Breast epithelium (tissue), 4 donors: ENCODE results near the gene MAT2A. TPM values are rescaled to one million over a fixed set of nuclear protein-coding genes. Genes with fewer than 3 reads are reported as not detected.

Source experiments
- DNase-seq, 2 donors: peaks; one replicate each; pipeline ENCODE4 v3.0.0-alpha.2; 2019; ENCODE audit warnings: low spot score in 2 of 2
- H3K27ac ChIP-seq, 2 donors: fragments of 200-600 bp; sonication (generic) in 1 of 2; one replicate each; pipeline ENCODE4 v1.5.1; 2016 to 2019; ENCODE audit warnings: mild to moderate bottlenecking in 1 of 2
- H3K27me3 ChIP-seq, 2 donors: fragments of 200-600 bp; sonication (generic) in 1 of 2; one replicate each; pipeline versions ENCODE4 v1.5.1 to v1.6.0; 2017 to 2019; ENCODE audit warnings: control low read depth in 1 of 2, mild to moderate bottlenecking in 1 of 2
- H3K36me3 ChIP-seq: fragments of 200-600 bp; one replicate; pipeline ENCODE4 v1.5.1; 2019
- H3K4me1 ChIP-seq, 2 donors: fragments of 200-600 bp; sonication (generic); one replicate each; pipeline ENCODE4 v1.5.1; 2016 to 2019; ENCODE audit warnings: control low read depth in 1 of 2
- H3K4me3 ChIP-seq, 3 donors: fragments of 200-600 bp; sonication (generic); 1 replicate in 2 of 3; 2 replicates in 1 of 3; pipeline ENCODE4 v1.5.1; 2016 to 2019; ENCODE audit warnings: mild to moderate bottlenecking in 3 of 3, moderate library complexity in 2 of 3
- H3K9me3 ChIP-seq, 2 donors: fragments of 200-600 bp; sonication (generic) in 1 of 2; one replicate each; pipeline ENCODE4 v1.5.1; 2016 to 2019; ENCODE audit warnings: control low read depth in 1 of 2
- POLR2A ChIP-seq: fragments of 450-650 bp; IDR thresholded peaks from one replicate; pipeline ENCODE4 v1.6.1; 2016; ENCODE audit warnings: antibody characterized with exemption, mild to moderate bottlenecking, moderate library complexity
- POLR2AphosphoS5 ChIP-seq, 3 donors: sonication (generic); formaldehyde crosslinking; IDR thresholded peaks; one replicate each; pipeline ENCODE4 v1.6.1; 2017; ENCODE audit warnings: antibody characterized with exemption in 3 of 3
- intact Hi-C: fragments of 100-400 bp; cut with DNase I; formaldehyde crosslinking; loops from one replicate; pipeline ENCODE4 v1.15.1; 2023; ENCODE audit warnings: low total_unique reads
- total RNA-seq, 3 donors: library from RNA; depleted of rRNA; stranded (reverse); fragments of >200 nt; gene quantifications; one replicate each; pipeline ENCODE4 v1.1.0, GENCODE V29; 2016
- TF ChIP-seq, protein P1 (sequence below), 3 donors: fragments of 450-650 bp; IDR thresholded peaks; one replicate each; pipeline ENCODE4 v1.5.1; 2016 to 2017; ENCODE audit warnings: antibody characterized with exemption in 3 of 3, mild to moderate bottlenecking in 3 of 3, moderate library complexity in 3 of 3

Gene MAT2A
- total RNA-seq, 3 donors from 2014 or later = 180 to 263 (median 236) TPM

DNA sequence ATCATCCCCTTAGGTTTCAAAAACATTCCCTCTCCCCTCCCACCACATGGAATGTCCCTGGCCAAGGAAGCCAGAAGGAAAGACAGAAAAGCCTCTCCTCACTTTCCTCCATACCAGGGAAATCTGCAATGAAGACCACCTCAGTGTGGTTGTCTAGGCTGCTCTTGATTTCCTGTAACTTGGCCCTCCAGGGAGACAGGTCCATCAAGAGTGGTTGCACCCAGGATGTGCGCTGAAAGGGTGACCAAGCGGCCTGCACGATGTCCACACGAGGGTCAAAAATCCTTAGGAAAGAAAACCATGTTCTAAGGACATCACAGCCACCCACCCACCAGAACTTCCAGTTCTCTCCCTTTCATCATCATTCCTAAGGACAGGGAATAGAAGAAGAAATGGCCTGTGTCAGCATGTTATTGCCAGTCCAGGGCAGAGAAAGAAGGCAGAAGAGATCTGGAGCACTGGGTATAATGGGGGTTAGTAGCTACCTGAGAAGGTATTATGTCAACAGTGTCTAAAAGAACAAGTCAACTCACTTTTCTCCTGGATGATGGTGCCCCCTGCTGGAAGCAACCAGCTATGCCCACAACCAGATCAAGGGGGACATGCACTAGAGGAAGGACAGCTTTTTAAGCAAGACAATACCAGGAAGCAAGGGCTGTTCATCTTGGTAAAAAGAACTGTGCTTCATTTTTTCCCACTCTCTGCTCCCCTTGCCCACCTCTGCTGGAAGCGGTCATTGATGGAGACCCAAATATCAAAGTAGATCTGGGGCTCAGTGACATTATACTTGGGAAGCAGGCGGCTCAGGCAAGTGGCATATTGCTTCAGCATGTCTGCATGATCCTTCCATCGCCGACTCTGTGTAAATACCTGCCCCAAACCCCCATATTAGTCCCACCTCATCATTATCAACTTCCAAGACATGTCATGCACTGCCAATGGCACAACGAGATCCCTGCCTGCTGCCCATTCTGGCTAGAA is 13.0 kb downstream of the MAT2A start:
- Histone ChIP-seq H3K4me1 (no peaks in the 10 kb centered on the region), H3K27me3 (no peaks in the 10 kb centered on the region), H3K9me3 (no peaks in the 10 kb centered on the region), H3K27ac (peak overlapping the region; percentile 21 to 75), H3K4me3 (no peak overlapping the region), H3K36me3 (no peaks in the 10 kb centered on the region)
- DNase-seq = peak; percentile 84
- TF ChIP-seq POLR2A = no peak
- TF ChIP-seq, protein P1, sequence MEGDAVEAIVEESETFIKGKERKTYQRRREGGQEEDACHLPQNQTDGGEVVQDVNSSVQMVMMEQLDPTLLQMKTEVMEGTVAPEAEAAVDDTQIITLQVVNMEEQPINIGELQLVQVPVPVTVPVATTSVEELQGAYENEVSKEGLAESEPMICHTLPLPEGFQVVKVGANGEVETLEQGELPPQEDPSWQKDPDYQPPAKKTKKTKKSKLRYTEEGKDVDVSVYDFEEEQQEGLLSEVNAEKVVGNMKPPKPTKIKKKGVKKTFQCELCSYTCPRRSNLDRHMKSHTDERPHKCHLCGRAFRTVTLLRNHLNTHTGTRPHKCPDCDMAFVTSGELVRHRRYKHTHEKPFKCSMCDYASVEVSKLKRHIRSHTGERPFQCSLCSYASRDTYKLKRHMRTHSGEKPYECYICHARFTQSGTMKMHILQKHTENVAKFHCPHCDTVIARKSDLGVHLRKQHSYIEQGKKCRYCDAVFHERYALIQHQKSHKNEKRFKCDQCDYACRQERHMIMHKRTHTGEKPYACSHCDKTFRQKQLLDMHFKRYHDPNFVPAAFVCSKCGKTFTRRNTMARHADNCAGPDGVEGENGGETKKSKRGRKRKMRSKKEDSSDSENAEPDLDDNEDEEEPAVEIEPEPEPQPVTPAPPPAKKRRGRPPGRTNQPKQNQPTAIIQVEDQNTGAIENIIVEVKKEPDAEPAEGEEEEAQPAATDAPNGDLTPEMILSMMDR (IDR thresholded peaks at IDR 0.05) = peak; percentile 85 to 94 (median 94)
- TF ChIP-seq POLR2AphosphoS5 (IDR thresholded peaks at IDR 0.05) = peak in 2 of 3 donors; percentile 35 to 53
- intact Hi-C loops = loop anchor here (5.0 kb wide), 1 partner anchor 120 kb away; no protein-coding TSS in a partner anchor

DNA sequence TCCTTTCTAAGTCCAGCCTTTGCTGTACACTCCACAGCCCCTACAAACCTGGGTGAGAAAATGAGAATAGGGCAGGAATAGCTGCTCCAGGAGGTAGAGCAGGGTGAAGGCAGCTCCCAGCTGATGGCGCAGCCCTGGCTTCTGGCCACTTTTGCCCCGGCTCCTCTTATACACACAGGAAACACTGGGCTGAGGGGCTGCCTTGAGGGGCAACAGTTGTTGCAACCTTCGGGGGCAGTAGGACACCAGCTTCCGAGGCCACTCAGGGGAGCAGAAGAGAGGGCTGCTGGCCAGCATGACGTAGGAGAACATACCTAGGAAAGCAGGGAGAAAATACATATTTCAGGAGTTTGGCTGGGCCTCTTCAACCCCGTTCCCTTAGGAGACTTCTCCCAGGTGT is 14.2 kb downstream of the MAT2A start:
- intact Hi-C loops = loop anchor here (5.0 kb wide), 1 partner anchor 121 kb away; no protein-coding TSS in a partner anchor
- Histone ChIP-seq H3K36me3 (no peaks in the 10 kb centered on the region), H3K4me3 (no peak overlapping the region), H3K27ac (no peak overlapping the region), H3K4me1 (no peaks in the 10 kb centered on the region), H3K27me3 (no peaks in the 10 kb centered on the region), H3K9me3 (no peaks in the 10 kb centered on the region)
- TF ChIP-seq POLR2AphosphoS5 (IDR thresholded peaks at IDR 0.05) (no peak), POLR2A (no peak)
- TF ChIP-seq, protein P1 (IDR thresholded peaks at IDR 0.05) = no peak
- no peak for DNase-seq

DNA sequence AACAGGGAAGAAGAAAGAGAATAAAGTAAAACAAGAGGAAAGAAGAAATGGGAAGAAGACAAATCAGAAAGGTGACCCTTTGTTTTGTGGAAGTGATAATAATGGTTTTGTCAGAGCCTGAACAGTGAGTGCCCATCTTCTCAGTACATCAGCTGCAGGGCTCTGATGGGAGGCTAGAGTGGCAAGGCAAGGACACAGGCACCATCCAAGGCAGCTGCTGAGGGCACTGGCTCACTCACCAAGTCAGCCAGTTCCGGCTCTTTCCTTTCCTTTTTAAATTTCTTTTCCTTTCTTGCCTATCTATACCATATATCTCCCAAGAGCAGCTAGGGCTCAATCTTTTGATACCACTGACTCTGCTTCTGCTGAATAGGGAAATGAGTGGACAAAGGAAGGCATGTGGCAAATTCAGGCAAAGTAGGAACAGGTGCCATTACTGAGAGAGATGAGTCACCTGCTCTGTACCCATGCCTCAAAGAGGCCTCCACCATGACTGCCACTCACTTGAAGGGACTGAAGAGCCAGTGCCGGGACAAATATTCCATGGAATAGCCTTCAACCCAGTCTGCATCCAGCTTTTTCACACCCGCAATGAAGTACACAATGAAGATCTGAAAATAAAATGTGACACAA is 16.1 kb downstream of the MAT2A start:
- Histone ChIP-seq H3K27ac (no peak overlapping the region), H3K9me3 (no peaks in the 10 kb centered on the region), H3K4me1 (no peaks in the 10 kb centered on the region), H3K27me3 (no peaks in the 10 kb centered on the region), H3K36me3 (no peaks in the 10 kb centered on the region), H3K4me3 (no peak overlapping the region)
- TF ChIP-seq POLR2A (no peak), POLR2AphosphoS5 (IDR thresholded peaks at IDR 0.05) (no peak)
- TF ChIP-seq, protein P1 (IDR thresholded peaks at IDR 0.05) = no peak
- no peak for DNase-seq
- intact Hi-C loops = loop anchor here (5.0 kb wide), 1 partner anchor 123 kb away; no protein-coding TSS in a partner anchor

DNA sequence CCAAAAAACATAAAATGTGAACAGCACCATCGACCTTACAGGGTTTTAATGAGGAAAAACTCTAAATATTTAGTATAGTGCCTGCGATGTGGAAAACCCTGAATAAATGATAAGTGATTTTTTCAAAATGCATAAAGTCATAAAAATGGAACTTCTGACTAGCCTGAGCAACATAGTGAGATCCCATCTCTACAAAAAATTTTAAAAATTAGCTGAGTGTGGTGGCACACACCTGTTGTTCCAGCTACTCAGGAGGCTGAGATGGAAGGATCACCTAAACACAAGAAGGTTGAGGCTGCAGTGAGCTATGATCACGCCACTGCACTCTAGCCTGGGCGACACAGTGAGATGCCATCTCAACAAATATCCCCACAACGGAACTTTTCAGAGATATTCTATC is 18.2 kb downstream of the MAT2A start:
- H3K36me3 ChIP-seq = no peaks in the 10 kb centered on the region
- TF ChIP-seq POLR2AphosphoS5 (IDR thresholded peaks at IDR 0.05) (no peak), POLR2A (no peak)
- TF ChIP-seq, protein P1 (IDR thresholded peaks at IDR 0.05) = no peak
- intact Hi-C loops = no loop called here

More for the DNA sequence above, 18.2 kb downstream of the MAT2A start:
- no peak overlapping the region for H3K4me3 ChIP-seq
- no peaks in the 10 kb centered on the region for H3K9me3 ChIP-seq
- H3K27me3 ChIP-seq = no peaks in the 10 kb centered on the region
- no peaks in the 10 kb centered on the region for H3K4me1 ChIP-seq
- no peak overlapping the region for H3K27ac ChIP-seq
- DNase-seq = no peak
